ENCODE measurements around the gene NFIX. TPM values are rescaled to one million over a fixed set of nuclear protein-coding genes. Genes with fewer than 3 reads are reported as not detected.
"Not testable (repeated sequence)": the region's sequence is repeated elsewhere in the genome, so short reads cannot be mapped to it uniquely, and the experiment has no call there.

Gene NFIX
- total and polyA plus RNA-seq, 7 donors: 22.2 to 347 (median 220) TPM

DNA sequence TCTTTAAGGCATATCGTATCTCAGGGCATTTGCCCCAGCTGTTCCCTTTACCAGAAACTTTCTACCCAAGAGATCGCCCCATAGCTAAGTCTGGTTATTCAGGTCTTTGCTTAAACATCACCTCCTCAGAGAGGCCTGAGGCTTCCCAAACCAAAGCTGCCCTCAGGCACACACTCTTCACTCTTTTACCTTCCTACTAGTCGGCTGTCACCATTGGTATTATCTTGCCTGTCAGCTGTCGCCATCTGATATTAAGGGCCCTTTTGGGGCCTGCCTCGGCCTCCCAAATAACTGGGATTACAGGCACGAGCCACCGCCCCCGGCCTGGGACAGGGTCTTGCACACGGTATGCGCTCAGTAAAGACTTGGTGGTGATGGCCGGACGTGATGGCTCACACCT lies 39.3 kb upstream of the NFIX start:
- ATAC-seq: no peak
- H3K4me3 ChIP-seq: peak overlapping the region; percentile 87
- peaks cover 42% of the 10 kb centered on the region for H3K4me1 ChIP-seq

DNA sequence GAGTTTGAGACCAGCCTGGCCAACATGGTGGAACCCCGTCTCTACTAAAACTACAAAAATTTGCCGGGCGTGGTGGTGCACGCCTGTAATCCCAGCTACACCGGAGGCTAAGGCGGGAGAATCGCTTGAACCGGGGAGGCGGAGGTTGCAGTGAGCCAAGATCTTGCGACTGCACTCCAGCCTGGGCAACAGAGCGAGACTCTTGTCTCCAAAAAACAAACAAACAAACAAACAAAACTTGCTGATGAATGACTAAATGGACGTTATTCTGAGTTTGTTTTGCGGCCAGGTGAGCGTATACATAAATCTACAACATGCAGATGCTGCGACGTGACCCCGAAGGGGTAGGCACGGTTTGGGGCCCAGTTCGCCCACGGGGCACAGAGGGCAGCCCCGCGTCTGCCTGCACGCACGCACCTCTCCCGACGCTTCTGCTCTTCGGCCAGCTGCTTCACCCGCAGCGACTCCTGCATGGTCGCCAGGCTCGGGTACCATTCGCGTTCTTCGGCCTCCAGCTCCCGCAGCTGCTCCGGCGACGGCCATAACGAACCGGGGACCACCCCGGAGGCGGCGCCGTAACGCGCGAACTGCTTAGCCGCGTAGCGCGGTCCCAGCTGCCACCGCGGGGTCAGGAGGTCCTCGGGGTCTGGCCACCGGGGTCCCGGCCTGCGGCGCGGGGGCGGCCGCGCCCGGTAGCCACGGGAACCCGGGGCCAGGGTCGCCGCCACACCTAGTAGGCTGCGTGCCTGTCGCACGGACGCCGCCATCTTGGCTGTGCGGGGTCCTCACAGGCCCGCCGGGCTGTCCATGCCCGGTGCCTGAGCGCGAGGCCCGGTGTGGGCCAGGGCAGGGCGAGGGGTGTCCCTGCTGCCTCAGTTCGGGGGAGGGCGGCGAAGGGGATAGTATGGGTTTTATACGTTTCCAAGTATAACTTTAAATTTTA lies 38.6 kb upstream of the NFIX start, which contains the start of gene GADD45GIP1:
Gene GADD45GIP1 (minus strand): TSS at position 778 of the 943 bp plus-strand sequence. CDS start 11 bp downstream, at position 767.
- peak; percentile 89 to 93 (median 90) for ATAC-seq
- Histone ChIP-seq H3K4me3 (peak within 1 kb of the TSS; percentile 87), H3K27ac (peak within 1 kb of the TSS; percentile 92), H3K27me3 (ENCODE audit: insufficient read depth in 3 of 3, low read length in 2 of 3) (no peaks in the 10 kb centered on the region), H3K36me3 (ENCODE audit: insufficient read depth in 1 of 2, low read depth in 1 of 2) (peaks cover 10 to 30% of the 10 kb centered on the region in 2 donors), H3K9me3 (no peaks in the 10 kb centered on the region), H3K4me1 (peaks cover 38% of the 10 kb centered on the region)
- intact Hi-C loops (cut with DNase I): loop anchor here in 1 of 2 donors (5.0 kb wide), 1 partner anchor 64 kb away; the partner anchor contains the start of gene GCDH
- TF ChIP-seq, protein P1, sequence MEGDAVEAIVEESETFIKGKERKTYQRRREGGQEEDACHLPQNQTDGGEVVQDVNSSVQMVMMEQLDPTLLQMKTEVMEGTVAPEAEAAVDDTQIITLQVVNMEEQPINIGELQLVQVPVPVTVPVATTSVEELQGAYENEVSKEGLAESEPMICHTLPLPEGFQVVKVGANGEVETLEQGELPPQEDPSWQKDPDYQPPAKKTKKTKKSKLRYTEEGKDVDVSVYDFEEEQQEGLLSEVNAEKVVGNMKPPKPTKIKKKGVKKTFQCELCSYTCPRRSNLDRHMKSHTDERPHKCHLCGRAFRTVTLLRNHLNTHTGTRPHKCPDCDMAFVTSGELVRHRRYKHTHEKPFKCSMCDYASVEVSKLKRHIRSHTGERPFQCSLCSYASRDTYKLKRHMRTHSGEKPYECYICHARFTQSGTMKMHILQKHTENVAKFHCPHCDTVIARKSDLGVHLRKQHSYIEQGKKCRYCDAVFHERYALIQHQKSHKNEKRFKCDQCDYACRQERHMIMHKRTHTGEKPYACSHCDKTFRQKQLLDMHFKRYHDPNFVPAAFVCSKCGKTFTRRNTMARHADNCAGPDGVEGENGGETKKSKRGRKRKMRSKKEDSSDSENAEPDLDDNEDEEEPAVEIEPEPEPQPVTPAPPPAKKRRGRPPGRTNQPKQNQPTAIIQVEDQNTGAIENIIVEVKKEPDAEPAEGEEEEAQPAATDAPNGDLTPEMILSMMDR (IDR thresholded peaks at IDR 0.05): no peak
- peak; percentile 87 to 89 for DNase-seq
- 2 to 3% (median 2%) methylated on average over 78 to 84 of the region's 84 CpGs for WGBS, 3 donors

More for the DNA sequence above, 39.3 kb upstream of the NFIX start:
- peaks cover 12 to 37% of the 10 kb centered on the region in 2 donors for H3K36me3 ChIP-seq (ENCODE audit: insufficient read depth in 1 of 2, low read depth in 1 of 2)
- H3K9me3 ChIP-seq: no peaks in the 10 kb centered on the region
- TF ChIP-seq, protein P1 (IDR thresholded peaks at IDR 0.05): no peak
- WGBS, 3 donors: 33 to 49% (median 39%) methylated on average over 12 of the region's 12 CpGs
- DNase-seq: no peak
- intact Hi-C loops (cut with DNase I): loop anchor here in 1 of 2 donors (5.0 kb wide), 1 partner anchor 64 kb away; the partner anchor contains the start of gene GCDH
- H3K27ac ChIP-seq: peak overlapping the region; percentile 92
- no peaks in the 10 kb centered on the region for H3K27me3 ChIP-seq (ENCODE audit: insufficient read depth in 3 of 3, low read length in 2 of 3)

DNA sequence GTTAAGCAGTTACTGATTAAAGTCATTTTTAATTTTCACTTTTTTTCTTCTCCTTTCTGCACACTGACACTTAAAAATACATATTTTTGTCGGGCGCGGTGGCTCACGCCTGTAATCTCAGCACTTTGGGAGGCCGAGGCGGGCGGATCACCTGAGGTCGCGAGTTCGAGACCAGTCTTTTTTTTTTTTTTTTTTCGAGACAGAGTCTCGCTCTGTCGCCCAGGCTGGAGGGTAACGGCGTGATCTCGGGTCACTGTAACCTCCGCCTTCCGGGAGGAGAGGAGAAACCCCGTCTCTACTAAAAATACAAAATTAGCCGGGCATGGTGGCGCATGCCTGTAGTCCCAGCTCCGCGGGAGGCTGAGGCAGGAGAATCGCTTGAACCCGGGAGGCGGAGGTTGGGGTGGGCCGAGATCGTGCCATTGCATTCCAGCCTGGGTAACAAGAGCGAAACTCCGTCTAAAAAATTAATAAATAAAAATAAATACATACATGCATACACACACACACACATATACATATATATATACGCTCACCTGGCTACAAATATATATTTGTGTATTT lies 37.8 kb upstream of the NFIX start:
- intact Hi-C loops (cut with DNase I): loop anchor here in 1 of 2 donors (5.0 kb wide), 1 partner anchor 65 kb away; the partner anchor contains the start of gene GCDH
- H3K4me3 ChIP-seq: peak overlapping the region; percentile 87
- peaks cover 8 to 22% of the 10 kb centered on the region in 2 donors for H3K36me3 ChIP-seq (ENCODE audit: insufficient read depth in 1 of 2, low read depth in 1 of 2)
- not testable (repeated sequence) for H3K27me3 ChIP-seq (ENCODE audit: insufficient read depth in 3 of 3, low read length in 2 of 3); H3K9me3 ChIP-seq; DNase-seq
- H3K27ac ChIP-seq: peak overlapping the region; percentile 92
- ATAC-seq: peak in 3 of 4 donors; percentile 1 to 22 (median 18)
- H3K4me1 ChIP-seq: peaks cover 31% of the 10 kb centered on the region
- 23 to 33% (median 29%) methylated on average over 29 to 31 of the region's 31 CpGs for WGBS, 3 donors

DNA sequence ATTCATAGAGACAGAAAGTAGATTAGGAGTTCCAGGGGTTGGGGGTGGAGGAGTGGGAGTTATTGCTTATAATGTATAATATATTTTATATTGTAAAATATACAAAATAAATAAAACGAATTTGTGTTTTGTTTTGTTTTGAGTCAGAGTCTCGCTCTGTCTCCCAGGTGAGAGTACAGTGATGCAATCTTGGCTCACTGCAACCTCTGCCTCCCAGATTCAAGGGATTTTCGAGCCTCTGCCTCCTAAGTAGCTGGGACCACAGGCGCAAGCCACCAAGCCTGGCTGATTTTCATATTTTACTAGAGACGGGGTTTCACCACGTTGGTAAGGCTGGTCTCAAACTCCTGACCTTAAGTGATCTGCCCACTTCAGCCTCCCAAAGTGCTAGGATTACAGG lies 35.8 kb upstream of the NFIX start:
- H3K27me3 ChIP-seq (ENCODE audit: insufficient read depth in 3 of 3, low read length in 2 of 3): no peaks in the 10 kb centered on the region
- 72 to 78% (median 72%) methylated on average over 6 of the region's 6 CpGs for WGBS, 3 donors
- peaks cover 13% of the 10 kb centered on the region for H3K4me1 ChIP-seq
- DNase-seq (no peak), ATAC-seq (no peak)
- peaks cover 3% of the 10 kb centered on the region in 2 donors for H3K36me3 ChIP-seq (ENCODE audit: insufficient read depth in 1 of 2, low read depth in 1 of 2)
- TF ChIP-seq, protein P1 (IDR thresholded peaks at IDR 0.05): no peak
- H3K27ac ChIP-seq: no peak overlapping the region
- intact Hi-C loops (cut with DNase I): loop anchor here in 1 of 2 donors (5.0 kb wide), 1 partner anchor 67 kb away; the partner anchor contains the start of gene GCDH
- no peak overlapping the region for H3K4me3 ChIP-seq
- no peaks in the 10 kb centered on the region for H3K9me3 ChIP-seq

Data from psoas muscle (tissue), 8 donors.